ENCODE measurements around the gene CPNE6. TPM values are rescaled to one million over a fixed set of nuclear protein-coding genes. Genes with fewer than 3 reads are reported as not detected.

Gene CPNE6
- total and polyA plus RNA-seq, 2 of the 13 experiments (the other 11 are each of a cell fraction or from before 2014, with no cell fraction given), result not detected

GRCh38 chr14:24113801-24114531, 42.6 kb downstream of the CPNE6 start (continued):
- no peak; the same call in 1 of the 2 replicates for TF ChIP-seq RNF219 (CRISPR knock-in tag; IDR thresholded peaks at IDR 0.05)
- peak; percentile 87 for TF ChIP-seq HINFP (CRISPR knock-in tag; IDR thresholded peaks at IDR 0.05; ENCODE audit: low read depth)
- peak; percentile 83 for TF ChIP-seq ZBTB3 (CRISPR knock-in tag; IDR thresholded peaks at IDR 0.05; ENCODE audit: borderline replicate concordance, low read depth)
- TF ChIP-seq ZFP41 (CRISPR knock-in tag; IDR thresholded peaks at IDR 0.05; ENCODE audit: borderline replicate concordance), result peak; percentile 85; the same call in 1 of the 2 replicates
- TF ChIP-seq EED (CRISPR knock-in tag; IDR thresholded peaks at IDR 0.05), result peak; percentile 89
- TF ChIP-seq ZNF296 (CRISPR knock-in tag; conservative IDR thresholded peaks at IDR 0.05), result no peak
- TF ChIP-seq ASH2L (IDR thresholded peaks at IDR 0.05; ENCODE audit: insufficient read length, low read depth, low read length), result peak; percentile 96
- peak; percentile 99 for TF ChIP-seq ZNF792 (CRISPR knock-in tag; IDR thresholded peaks at IDR 0.05)
- peak; percentile 98 for TF ChIP-seq UBTF (CRISPR knock-in tag; IDR thresholded peaks at IDR 0.05)
- TF ChIP-seq RFX5 (IDR thresholded peaks at IDR 0.05; ENCODE audit: low read depth, low read length), result no peak; the same call in 1 of the 2 replicates
- peak; percentile 100 for TF ChIP-seq ZFP1 (CRISPR knock-in tag; IDR thresholded peaks at IDR 0.05)
- TF ChIP-seq SRSF9 (IDR thresholded peaks at IDR 0.05; ENCODE audit: borderline replicate concordance, insufficient read depth, low read depth, low read length, poor library complexity, severe bottlenecking), result no peak
- no peak; the same call in 1 of the 2 replicates for TF ChIP-seq CREBL2 (CRISPR knock-in tag; IDR thresholded peaks at IDR 0.05; ENCODE audit: borderline replicate concordance)
- peak; percentile 100 for TF ChIP-seq ZNF350 (CRISPR knock-in tag; IDR thresholded peaks at IDR 0.05; ENCODE audit: borderline replicate concordance, low read depth)
- TF ChIP-seq NAIF1 (CRISPR knock-in tag; IDR thresholded peaks at IDR 0.05; ENCODE audit: borderline replicate concordance), result no peak
- no peak for TF ChIP-seq ZNF589 (CRISPR knock-in tag; conservative IDR thresholded peaks at IDR 0.05)
- peak; percentile 96 for TF ChIP-seq CERS6 (CRISPR knock-in tag; IDR thresholded peaks at IDR 0.05)
- TF ChIP-seq ZNF543 (CRISPR knock-in tag; IDR thresholded peaks at IDR 0.05), result peak; percentile 99
- no peak for TF ChIP-seq ZNF432 (CRISPR knock-in tag; IDR thresholded peaks at IDR 0.05; ENCODE audit: borderline replicate concordance)
- peak; percentile 93 for TF ChIP-seq ZNF234 (CRISPR knock-in tag; conservative IDR thresholded peaks at IDR 0.05)
- no peak for TF ChIP-seq ZNF781 (CRISPR knock-in tag; IDR thresholded peaks at IDR 0.05; ENCODE audit: borderline replicate concordance, not compliant biosample characterization)
- TF ChIP-seq NRL (CRISPR knock-in tag; IDR thresholded peaks at IDR 0.05; ENCODE audit: borderline replicate concordance), result peak; percentile 93

All from HepG2 (cell line).